A549 (cell line): Measurements from ENCODE around the gene PCSK7. TPM values are rescaled to one million over a fixed set of nuclear protein-coding genes. Genes with fewer than 3 reads are reported as not detected.

Source experiments
- ATAC-seq, 2 experiments: fragments of 200-7000 bp in 1 of 2; fragments of >200 bp in 1 of 2; cut with Nextera tagmentation in 1 of 2; cut with Tn5 transposase in 1 of 2; 3 replicates each; pipeline versions ENCODE4 v1.8.0 to v1.9.1; 2018 to 2020; ENCODE audit warnings: mild to moderate bottlenecking in 1 of 2, moderate library complexity in 1 of 2
- CTCF ChIA-PET: fragments of 300-600 bp; sonication (Branson Sonifier 250); formaldehyde crosslinking; extraction: SDS; loops from one replicate; lab custom pipeline; 2021; ENCODE audit warnings: antibody characterized with exemption, inconsistent platforms; lab: Yijun Ruan, JAX
- POLR2A ChIA-PET: fragments of 350-600 bp; formaldehyde crosslinking; extraction: SDS; loops from one replicate; lab custom pipeline; 2021; ENCODE audit warnings: antibody characterized with exemption, inconsistent platforms; lab: Yijun Ruan, JAX
- DNase-seq, 2 experiments: peaks; one replicate each; pipeline versions ENCODE4 v3.0.0 to v3.0.0-alpha.2; 2011 to 2016; ENCODE audit warnings: low read depth in 1 of 2, low spot score in 1 of 2
- FAIRE-seq: peaks from 2 replicates; lab custom pipeline; 2011; peaks lifted over from hg19 to GRCh38; lab: Jason Lieb, UNC
- H3K27ac ChIP-seq, 2 experiments: fragments of >200 bp; sonication (Bioruptor Twin); formaldehyde crosslinking; 3 replicates each; pipeline ENCODE4 v1.5.1; 2016 to 2017
- H3K4me1 ChIP-seq: fragments of >200 bp; sonication (Bioruptor Twin); formaldehyde crosslinking; 3 replicates; pipeline ENCODE4 v1.6.1; 2016
- H3K4me2 ChIP-seq: fragments of >200 bp; sonication (Bioruptor Twin); formaldehyde crosslinking; 3 replicates; pipeline ENCODE4 v1.6.1; 2016
- H3K4me3 ChIP-seq: fragments of >200 bp; sonication (Bioruptor Twin); formaldehyde crosslinking; 3 replicates; pipeline ENCODE4 v1.5.1; 2016
- H3K9me3 ChIP-seq: fragments of >200 bp; sonication (Bioruptor Twin); formaldehyde crosslinking; 3 replicates; pipeline ENCODE4 v1.6.1; 2016
- CHD4 ChIP-seq: fragments of 200-600 bp; sonication (generic); IDR thresholded peaks from 2 replicates; pipeline ENCODE4 v1.6.1; 2016; ENCODE audit warnings: antibody characterized with exemption, mild to moderate bottlenecking, borderline replicate concordance
- EHF ChIP-seq: fragments of 250-450 bp; sonication (Bioruptor Pico); IDR thresholded peaks from 2 replicates; pipeline ENCODE4 v1.5.0; 2020; ENCODE audit warnings: mild to moderate bottlenecking
- ESRRA ChIP-seq: fragments of 150-350 bp; IDR thresholded peaks from 2 replicates; pipeline ENCODE4 v1.6.1; 2014; ENCODE audit warnings: mild to moderate bottlenecking, low read length, borderline replicate concordance
- FOSB ChIP-seq: fragments of 250-450 bp; sonication (Bioruptor Pico); IDR thresholded peaks from 2 replicates; pipeline ENCODE4 v1.5.0; 2020; ENCODE audit warnings: mild to moderate bottlenecking, moderate library complexity
- FOSL2 ChIP-seq, 2 experiments: fragments of 450-650 bp in 1 of 2; fragments of >200 bp in 1 of 2; sonication (Bioruptor Twin) in 1 of 2; formaldehyde crosslinking; IDR thresholded peaks; 2 replicates each; pipeline versions ENCODE4 v1.5.0 to v1.6.1; 2016 to 2020; ENCODE audit warnings: mild to moderate bottlenecking in 1 of 2, moderate library complexity in 1 of 2
- FOXS1 ChIP-seq: fragments of 250-450 bp; sonication (Bioruptor Pico); IDR thresholded peaks from 2 replicates; pipeline ENCODE4 v1.5.0; 2020; ENCODE audit warnings: mild to moderate bottlenecking, moderate library complexity
- GATA3 ChIP-seq: IDR thresholded peaks from 2 replicates; pipeline ENCODE4 v1.6.1; 2012; ENCODE audit warnings: borderline replicate concordance
- HMGXB4 ChIP-seq: fragments of 250-450 bp; sonication (Bioruptor Pico); IDR thresholded peaks from 2 replicates; pipeline ENCODE4 v1.5.0; 2021; ENCODE audit warnings: mild to moderate bottlenecking, moderate library complexity, borderline replicate concordance
- HOXA7 ChIP-seq: fragments of 250-450 bp; sonication (Bioruptor Pico); IDR thresholded peaks from 2 replicates; pipeline ENCODE4 v1.5.0; 2020; ENCODE audit warnings: mild to moderate bottlenecking, moderate library complexity
- HOXB5 ChIP-seq: fragments of 250-450 bp; sonication (Bioruptor Pico); IDR thresholded peaks from 2 replicates; pipeline ENCODE4 v1.5.0; 2020; ENCODE audit warnings: mild to moderate bottlenecking, moderate library complexity
- JUN ChIP-seq, 2 experiments: fragments of >200 bp; sonication (Bioruptor Twin); formaldehyde crosslinking; IDR thresholded peaks; 2 replicates in 1 of 2; 3 replicates in 1 of 2; pipeline ENCODE4 v1.6.1; 2016 to 2017
- JUNB ChIP-seq: fragments of >200 bp; sonication (Bioruptor Twin); formaldehyde crosslinking; IDR thresholded peaks from 2 replicates; pipeline ENCODE4 v1.6.1; 2016
- KDM1A ChIP-seq: fragments of 200-600 bp; sonication (generic); IDR thresholded peaks from 2 replicates; pipeline ENCODE4 v1.6.1; 2016; ENCODE audit warnings: low read depth, mild to moderate bottlenecking
- MAX ChIP-seq: IDR thresholded peaks from 2 replicates; pipeline ENCODE4 v1.6.1; 2012
- NPAS2 ChIP-seq: fragments of 250-450 bp; sonication (Bioruptor Pico); IDR thresholded peaks from 2 replicates; pipeline ENCODE4 v1.8.0; 2022; ENCODE audit warnings: mild to moderate bottlenecking, moderate library complexity, borderline replicate concordance
- PBX3 ChIP-seq: IDR thresholded peaks from 2 replicates; pipeline ENCODE4 v1.6.1; 2012
- RAD21 ChIP-seq, 2 experiments: fragments of >200 bp in 1 of 2; sonication (Bioruptor Twin) in 1 of 2; formaldehyde crosslinking in 1 of 2; IDR thresholded peaks in 1 of 2; conservative IDR thresholded peaks in 1 of 2; 2 replicates in 1 of 2; 3 replicates in 1 of 2; pipeline ENCODE4 v1.6.1; 2012 to 2018; ENCODE audit warnings: inconsistent platforms in 1 of 2
- RCOR1 ChIP-seq: fragments of 150-350 bp; IDR thresholded peaks from 2 replicates; pipeline ENCODE4 v1.6.1; 2014; ENCODE audit warnings: antibody characterized with exemption, low read length, low read depth
- RNF2 ChIP-seq: fragments of 200-600 bp; sonication (generic); IDR thresholded peaks from 2 replicates; pipeline ENCODE4 v1.6.1; 2016; ENCODE audit warnings: low read depth, mild to moderate bottlenecking, antibody characterized with exemption, moderate library complexity, borderline replicate concordance
- SREBF2 ChIP-seq: fragments of 450-650 bp; IDR thresholded peaks from 2 replicates; pipeline ENCODE4 v1.6.1; 2014; ENCODE audit warnings: mild to moderate bottlenecking, moderate library complexity
- TP53 ChIP-seq: fragments of 250-450 bp; sonication (Bioruptor Pico); IDR thresholded peaks from 2 replicates; pipeline ENCODE4 v1.5.0; 2021; ENCODE audit warnings: mild to moderate bottlenecking, moderate library complexity
- USF2 ChIP-seq: fragments of 450-650 bp; IDR thresholded peaks from 2 replicates; pipeline ENCODE4 v1.6.1; 2014; ENCODE audit warnings: antibody characterized with exemption
- ZFP36 ChIP-seq: fragments of 450-650 bp; IDR thresholded peaks from 2 replicates; pipeline ENCODE4 v1.6.1; 2014; ENCODE audit warnings: borderline replicate concordance; ENCODE audit not compliant: partially characterized antibody
- ZNF302 ChIP-seq: fragments of 250-450 bp; sonication (Bioruptor Pico); IDR thresholded peaks from 2 replicates; pipeline ENCODE4 v1.9.0; 2021; ENCODE audit warnings: inconsistent platforms, mild to moderate bottlenecking, moderate library complexity
- WGBS: methylation state at CpG from one replicate; pipeline ENCODE4 v1.1.6; 2017; ENCODE audit errors: missing lambda C conversion rate; 5-methylcytosine and 5-hydroxymethylcytosine counted together
- polyA plus RNA-seq, 4 experiments: library from polyadenylated mRNA; depleted of rRNA in 3 of 4; stranded (reverse); fragments of >200 nt; fragmentation: RNase III in 1 of 4; extraction: RNeasy Plus Mini Kit Qiagen cat#74134 plus additional on column Dnase treatment in 1 of 4; gene quantifications; 2 replicates in 3 of 4; 3 replicates in 1 of 4; pipeline ENCODE4 v1.2.3, GENCODE V29; 2011 to 2017

The PCSK7 gene
- polyA plus RNA-seq, 2 of the 4 experiments (the other 2 are of a cell fraction), result 9.8 to 17.8 TPM

GRCh38 chr11:117204283-117205080, 27.4 kb downstream of the PCSK7 start:
- FAIRE-seq, result no peak
- ATAC-seq, result no peak
- WGBS, result 87% methylated on average over 8 of the region's 17 CpGs
- Histone ChIP-seq H3K4me3 (no peak overlapping the region), H3K4me1 (peaks cover 7% of the 10 kb centered on the region), H3K9me3 (no peaks in the 10 kb centered on the region), H3K4me2 (no peak overlapping the region), H3K27ac (no peak overlapping the region)
- TF ChIP-seq EHF (CRISPR knock-in tag) (no peak), USF2 (no peak), FOSB (CRISPR knock-in tag) (no peak), NPAS2 (no peak), GATA3 (no peak), TP53 (CRISPR knock-in tag) (no peak), KDM1A (no peak), ZFP36 (no peak), FOXS1 (CRISPR knock-in tag) (no peak), SREBF2 (no peak), RCOR1 (no peak), PBX3 (no peak), HMGXB4 (CRISPR knock-in tag) (no peak), JUNB (no peak)
- CTCF ChIA-PET, result interaction anchor here (1.2 to 4.5 kb wide), 3 partner anchors 15 to 23 kb away, joined by 3 to 23 read pairs (median 9); no protein-coding TSS in a partner anchor
- no peak for DNase-seq
- POLR2A ChIA-PET, result no interaction called here

- ChIA-PET POLR2A (no interaction called here), CTCF (interaction anchor here (0.9 to 4.5 kb wide), 4 partner anchors 10 to 23 kb away, joined by 3 to 23 read pairs (median 8); no protein-coding TSS in a partner anchor)
- peaks cover 22% of the 10 kb centered on the region for H3K4me1 ChIP-seq
- H3K4me2 ChIP-seq, result no peak overlapping the region
- H3K4me3 ChIP-seq, result no peak overlapping the region
- 98% methylated on average over 10 of the region's 10 CpGs for WGBS
- no peaks in the 10 kb centered on the region for H3K9me3 ChIP-seq
- DNase-seq (no peak), ATAC-seq (no peak), FAIRE-seq (no peak)
- no peak overlapping the region for H3K27ac ChIP-seq
- TF ChIP-seq JUN (IDR thresholded peaks at IDR 0.05) (no peak), MAX (no peak), KDM1A (no peak), RAD21 (conservative IDR thresholded peaks at IDR 0.05 in 1 of 2, IDR thresholded peaks at IDR 0.05 in 1 of 2) (no peak), TP53 (CRISPR knock-in tag) (no peak), CHD4 (no peak), FOSB (CRISPR knock-in tag) (no peak), ESRRA (no peak), RNF2 (no peak), FOSL2 (IDR thresholded peaks at IDR 0.05) (no peak), FOSL2 (CRISPR knock-in tag; IDR thresholded peaks at IDR 0.05) (no peak), HOXA7 (CRISPR knock-in tag) (no peak), ZNF302 (CRISPR knock-in tag) (no peak), HOXB5 (CRISPR knock-in tag) (no peak)
Measured at GRCh38 chr11:117203069-117203407, 28.8 kb downstream of the PCSK7 start.
